ENCODE data around the gene ECT2L. TPM values are rescaled to one million over a fixed set of nuclear protein-coding genes. Genes with fewer than 3 reads are reported as not detected.

Gene ECT2L
- total and polyA plus RNA-seq, 2 of the 4 experiments (the other 2 are of a cell fraction) = not detected

- CTCF ChIA-PET = no interaction called here
- intact Hi-C loops (cut with micrococcal nuclease) (no loop called here), in situ Hi-C loops (cut with MboI; ENCODE audit: low sequenced_read_pairs) (loop anchor here (5.0 kb wide), 1 partner anchor 181 kb away; no protein-coding TSS in a partner anchor), dilution Hi-C loops (cut with HindIII; ENCODE audit: low sequenced_read_pairs, unreplicated experiment) (no loop called here)
- Histone ChIP-seq H3K4ac (ENCODE audit: low read depth, low read length) (peak within 1 kb of the TSS; percentile 100), H2BK5ac (ENCODE audit: low read depth, low read length, poor library complexity, severe bottlenecking) (peak within 1 kb of the TSS; percentile 99), H4K91ac (ENCODE audit: insufficient read depth, low read depth, low read length) (peak within 1 kb of the TSS; percentile 100), H3K27me3 (ENCODE audit: control insufficient read depth, insufficient read depth, low read length) (no peaks in the 10 kb centered on the region), H3K9ac (ENCODE audit: low read depth, low read length) (peak within 1 kb of the TSS; percentile 98), H3K36me3 (ENCODE audit: control insufficient read depth, insufficient read depth, low read length) (no peaks in the 10 kb centered on the region), H3K27ac (ENCODE audit: insufficient read depth, low read length) (peak within 1 kb of the TSS; percentile 98), H3K4me1 (ENCODE audit: control insufficient read depth, insufficient read depth, low read length) (no peaks in the 10 kb centered on the region), H2BK120ac (ENCODE audit: low read depth, low read length) (peak within 1 kb of the TSS; percentile 100), H2AFZ (replicated peaks; ENCODE audit: low read length, poor library complexity) (peak within 1 kb of the TSS; percentile 99), H3K14ac (replicated peaks; ENCODE audit: low read depth, low read length) (peak within 1 kb of the TSS; percentile 100), H2AK5ac (ENCODE audit: low read depth, low read length) (peak within 1 kb of the TSS; percentile 72; the same call in 1 of the 2 replicates), H3K18ac (ENCODE audit: low read depth, low read length) (peak within 1 kb of the TSS; percentile 100), H4K20me1 (ENCODE audit: insufficient read depth, low read length) (no peaks in the 10 kb centered on the region), H3K9me1 (ENCODE audit: insufficient read depth, low read length) (no peaks in the 10 kb centered on the region), H3K79me1 (ENCODE audit: low read depth in 1 of 2, low read length in 2 of 2) (peaks cover 8 to 16% of the 10 kb centered on the region in 2 experiments; a peak in 3 of 4 replicates), H3K9me3 (ENCODE audit: control insufficient read depth, insufficient read depth, low read length) (no peaks in the 10 kb centered on the region), H2BK15ac (ENCODE audit: low read depth, low read length) (peak within 1 kb of the TSS; percentile 100; the same call in 2 of the 3 replicates), H3K56ac (ENCODE audit: extremely low read depth, insufficient read depth, low read length) (peak within 1 kb of the TSS; percentile 98), H2AK9ac (replicated peaks; ENCODE audit: low read depth, low read length, poor library complexity) (peak within 1 kb of the TSS; percentile 91), H2BK20ac (ENCODE audit: low read depth, low read length) (peak within 1 kb of the TSS; percentile 99), H3K23ac (ENCODE audit: low read depth, low read length) (peak within 1 kb of the TSS; percentile 100), H3K4me3 (ENCODE audit: insufficient read depth, low read depth, low read length) (peak within 1 kb of the TSS; percentile 85), H3K4me2 (ENCODE audit: low read depth, low read length) (peak within 1 kb of the TSS; percentile 76), H4K5ac (ENCODE audit: low read depth, low read length) (peak within 1 kb of the TSS; percentile 99), H4K8ac (ENCODE audit: low read depth in 2 of 2, low read length in 2 of 2) (peak within 1 kb of the TSS; percentile 95 to 100)
- TF ChIP-seq RAD21 (IDR thresholded peaks at IDR 0.05; ENCODE audit: low read length) (0 out of 2 replicates have a peak, but pooled peaks have one; percentile 10), POLR2A (IDR thresholded peaks at IDR 0.05; ENCODE audit: low read depth, low read length) (peak; percentile 77), CEBPB (IDR thresholded peaks at IDR 0.05; ENCODE audit: low read depth, low read length) (peak; percentile 61), ELK1 (IDR thresholded peaks at IDR 0.05; ENCODE audit: borderline replicate concordance, low read depth, low read length) (no peak), MAFK (IDR thresholded peaks at IDR 0.05; ENCODE audit: low read depth, low read length) (no peak), NFE2L2 (IDR thresholded peaks at IDR 0.05; ENCODE audit: low read depth, low read length) (no peak), RCOR1 (IDR thresholded peaks at IDR 0.05; ENCODE audit: insufficient replicate concordance, low read length) (no peak), FOS (IDR thresholded peaks at IDR 0.05; ENCODE audit: low read depth, low read length) (no peak), MAZ (IDR thresholded peaks at IDR 0.05; ENCODE audit: borderline replicate concordance, low read depth, low read length) (peak; percentile 68; the same call in 1 of the 2 replicates), MXI1 (IDR thresholded peaks at IDR 0.05; ENCODE audit: borderline replicate concordance, low read depth, low read length) (peak; percentile 77), CTCF (conservative IDR thresholded peaks at IDR 0.05; ENCODE audit: low read depth, low read length) (no peak), BHLHE40 (IDR thresholded peaks at IDR 0.05; ENCODE audit: low read depth, low read length) (no peak), CHD1 (IDR thresholded peaks at IDR 0.05; ENCODE audit: low read depth, low read length) (no peak)
- POLR2A ChIA-PET (ENCODE audit: unreplicated experiment) = no interaction called here
- BruUV-seq (replicated peaks) = no TSS peak
- peak; percentile 95 for ATAC-seq (ENCODE audit: low read depth)
- WGBS, 2 experiments (ENCODE audit: extremely low coverage in 2 of 2, insufficient read length in 1 of 2) = 0% methylated on average over 7 of the region's 47 CpGs; no CpG with 5 or more reads in 1 of the 2 experiments
- peak; percentile 94 for DNase-seq
Observed at GRCh38 chr6:138773177-138774091, 22.5 kb upstream of the ECT2L start, which contains the start of gene CCDC28A. Gene CCDC28A, plus strand, starts transcription at chr6:138773769. Its CDS starts 2,352 bp downstream, at chr6:138776121.
